ENCODE measurements around the gene C19orf25.

Gene C19orf25

DNA sequence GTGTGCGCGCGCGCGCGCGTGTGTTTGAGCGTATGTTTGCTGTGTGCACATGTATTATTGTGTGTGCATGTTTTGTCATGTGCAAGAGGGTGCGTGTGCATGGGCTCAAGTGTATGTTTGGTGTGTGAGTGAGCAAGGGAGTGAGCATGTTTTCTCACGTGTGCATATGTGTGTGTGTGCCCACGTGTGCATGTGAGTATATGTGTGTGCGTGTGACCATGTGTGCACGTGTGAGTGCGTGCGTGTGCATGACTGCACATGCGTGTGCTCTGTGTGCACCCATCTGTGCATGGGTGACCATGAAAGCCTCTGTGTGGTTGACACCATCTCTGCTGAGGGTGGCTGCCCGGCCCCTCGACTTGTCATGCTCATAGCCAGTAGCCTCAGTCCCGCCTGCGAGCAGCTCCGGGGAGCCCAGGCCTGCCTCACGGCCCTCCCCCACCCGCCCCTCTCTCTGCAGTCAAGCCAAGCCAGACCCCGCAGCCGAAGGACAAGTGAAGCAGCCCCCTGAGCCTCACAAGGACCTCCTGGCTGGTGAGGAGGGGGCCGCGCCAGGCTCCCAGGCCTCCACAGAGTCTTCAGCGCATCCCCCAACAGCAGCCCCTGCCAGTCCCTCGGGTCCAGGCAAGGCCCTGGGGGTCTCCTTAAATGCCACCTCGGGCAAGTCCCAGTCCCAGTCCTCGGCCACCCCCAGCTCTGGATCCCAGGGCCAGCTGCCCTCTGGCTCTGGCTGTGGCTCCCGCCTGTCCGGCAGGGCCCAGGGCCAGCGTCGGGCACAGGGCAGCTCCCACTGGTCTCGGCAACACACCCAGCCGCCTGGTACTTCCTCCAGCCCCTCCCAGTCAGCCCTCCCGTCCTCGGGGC lies 17.9 kb upstream of the C19orf25 start:
- DNase-seq (ENCODE audit: low read depth in 2 of 2), result no peak

- DNase-seq (ENCODE audit: low read depth in 2 of 2), result no peak
Measured at GRCh38 chr19:1495799-1496713, 17.0 kb upstream of the C19orf25 start.

- no peak for DNase-seq (ENCODE audit: low read depth in 2 of 2)
Measured at GRCh38 chr19:1495051-1495798, 16.2 kb upstream of the C19orf25 start.

DNA sequence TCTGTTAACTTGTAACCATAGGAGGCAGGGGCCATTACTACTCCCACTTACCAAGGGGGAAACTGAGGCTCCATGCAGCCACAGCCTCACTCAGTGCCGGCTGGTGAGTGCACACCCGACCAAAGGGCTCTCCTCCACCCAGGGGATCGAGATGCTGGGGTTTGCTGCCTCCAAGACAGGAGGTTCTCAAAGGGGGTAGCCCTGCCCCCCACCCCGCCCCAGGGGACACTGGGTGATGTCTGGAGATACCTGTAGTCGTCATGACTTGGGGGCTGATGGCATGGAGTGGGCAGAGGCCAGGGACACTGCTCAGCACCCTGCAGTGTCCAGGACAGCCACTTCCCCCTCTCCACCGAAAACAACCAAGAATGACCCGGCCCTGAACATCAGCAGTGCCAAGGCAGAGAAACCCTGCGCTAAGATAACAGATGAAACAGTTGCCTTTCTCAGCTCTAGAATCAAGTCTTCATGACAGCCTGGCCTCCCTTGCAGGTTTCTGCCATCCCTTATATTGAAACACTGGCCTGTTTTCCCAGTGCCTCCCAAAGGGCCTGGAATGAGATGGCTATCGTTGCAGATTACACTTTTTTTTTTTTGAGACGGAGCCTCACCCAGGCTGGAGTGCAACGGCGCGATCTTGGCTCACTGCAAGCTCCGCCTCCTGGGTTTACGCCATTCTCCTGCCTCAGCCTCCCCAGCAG lies 15.2 kb upstream of the C19orf25 start:
- DNase-seq (ENCODE audit: low read depth in 2 of 2), result no peak

- no peak for DNase-seq (ENCODE audit: low read depth in 2 of 2)
Measured at GRCh38 chr19:1492474-1493006, 13.5 kb upstream of the C19orf25 start.

GRCh38 chr19:1491849-1492170 lies 12.8 kb upstream of the C19orf25 start:
- no peak for DNase-seq (ENCODE audit: low read depth in 2 of 2)

DNA sequence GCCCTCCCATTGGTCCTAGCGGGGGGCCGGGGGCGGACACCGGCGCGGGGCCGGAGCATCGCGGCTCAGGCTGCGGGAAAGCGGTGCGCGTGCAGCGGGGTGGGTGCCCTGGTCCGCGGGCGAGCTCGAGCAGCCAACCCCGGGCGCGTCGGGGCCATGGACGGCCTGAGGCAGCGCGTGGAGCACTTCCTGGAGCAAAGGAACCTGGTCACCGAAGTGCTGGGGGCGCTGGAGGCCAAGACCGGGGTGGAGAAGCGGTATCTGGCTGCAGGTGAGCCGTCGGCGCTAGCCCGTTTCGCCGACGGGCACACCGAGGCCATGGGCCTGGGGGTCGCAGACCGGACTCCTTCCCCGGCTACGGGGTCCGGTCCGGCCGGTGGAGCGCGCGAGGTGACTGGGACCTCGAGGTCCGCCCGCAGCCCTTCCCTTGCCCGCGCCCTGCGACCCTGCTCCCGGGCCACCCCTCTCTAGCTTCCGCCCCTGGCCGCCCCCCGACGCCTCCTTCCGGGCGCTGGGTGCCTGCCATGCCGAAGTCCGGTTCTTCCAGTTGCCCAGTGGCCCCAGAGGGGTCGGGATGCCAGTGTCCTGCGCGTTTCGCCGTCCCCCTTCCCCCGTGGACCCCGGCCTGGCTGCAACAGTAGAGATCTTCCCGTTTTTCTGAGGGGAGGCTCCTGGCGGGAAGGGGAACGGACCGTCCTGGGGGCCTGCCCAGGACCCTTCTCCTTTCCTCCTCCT lies 12.3 kb upstream of the C19orf25 start, which contains the start of gene REEP6:
REEP6 (plus strand) TSS at position 68 of the 735 bp plus-strand sequence; CDS start at position 157, 89 bp downstream.
- no peak for DNase-seq (ENCODE audit: low read depth in 2 of 2)

GRCh38 chr19:1490311-1491113 lies 11.5 kb upstream of the C19orf25 start, which contains the start of gene PCSK4:
Gene PCSK4, minus strand, starts transcription at chr19:1490350. Its CDS starts 4 bp downstream, at chr19:1490346.
- DNase-seq (ENCODE audit: low read depth in 2 of 2), result peak; percentile 98

- DNase-seq (ENCODE audit: low read depth in 2 of 2), result no peak
Measured at GRCh38 chr19:1489463-1490310, 10.7 kb upstream of the C19orf25 start.

DNA sequence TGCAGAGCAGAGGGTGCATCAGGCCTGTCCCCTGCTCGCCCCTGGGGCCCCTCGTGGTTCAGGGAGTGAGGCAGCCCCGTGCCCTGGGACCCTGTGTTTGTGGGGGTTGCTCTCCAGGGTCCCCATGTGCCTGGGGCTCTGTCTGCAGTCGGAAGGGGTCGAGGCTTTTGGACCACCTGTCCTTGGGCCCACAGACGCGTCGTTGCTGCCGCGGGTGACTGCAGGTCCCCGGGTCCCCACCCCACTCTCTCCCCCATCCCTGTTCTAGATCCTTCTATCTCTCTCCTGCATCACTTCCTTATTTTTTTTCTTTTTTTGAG lies 9.2 kb upstream of the C19orf25 start:
- no peak for DNase-seq (ENCODE audit: low read depth in 2 of 2)

DNA sequence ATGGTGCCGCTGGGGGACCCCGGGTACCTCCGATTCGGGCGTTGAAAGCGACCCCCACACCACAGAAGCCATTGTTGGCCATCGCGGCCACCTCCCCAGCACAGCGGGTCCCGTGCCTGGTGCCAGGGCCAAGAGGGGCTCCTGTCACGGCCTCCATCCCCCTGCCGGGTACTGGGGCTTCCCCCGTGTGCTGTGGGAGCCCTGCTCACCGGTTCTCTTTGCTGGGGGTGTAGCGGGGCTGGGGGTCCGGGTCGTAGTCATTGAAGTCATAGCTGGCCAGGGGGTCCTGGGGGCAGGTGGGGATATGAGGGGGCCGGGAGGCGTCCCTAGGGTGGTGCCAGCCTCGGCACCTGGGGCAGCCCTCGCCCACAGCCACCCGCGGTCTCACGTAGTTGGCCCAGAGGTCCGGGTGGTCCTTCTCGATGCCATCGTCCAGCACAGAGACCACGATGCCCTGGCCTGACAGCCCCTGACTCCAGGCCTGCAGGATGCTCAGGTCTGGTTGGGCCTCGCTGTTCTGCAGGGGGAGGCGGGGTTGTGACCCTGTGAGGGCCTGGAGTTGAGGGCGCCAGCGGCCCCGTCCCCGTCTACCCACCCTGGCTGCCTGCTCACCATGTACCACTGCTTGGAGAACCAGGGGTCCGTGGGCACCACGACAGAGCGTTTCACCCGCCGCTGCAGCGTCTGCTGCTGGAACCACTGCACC lies 8.7 kb upstream of the C19orf25 start:
- DNase-seq (ENCODE audit: low read depth in 2 of 2), result no peak

DNA sequence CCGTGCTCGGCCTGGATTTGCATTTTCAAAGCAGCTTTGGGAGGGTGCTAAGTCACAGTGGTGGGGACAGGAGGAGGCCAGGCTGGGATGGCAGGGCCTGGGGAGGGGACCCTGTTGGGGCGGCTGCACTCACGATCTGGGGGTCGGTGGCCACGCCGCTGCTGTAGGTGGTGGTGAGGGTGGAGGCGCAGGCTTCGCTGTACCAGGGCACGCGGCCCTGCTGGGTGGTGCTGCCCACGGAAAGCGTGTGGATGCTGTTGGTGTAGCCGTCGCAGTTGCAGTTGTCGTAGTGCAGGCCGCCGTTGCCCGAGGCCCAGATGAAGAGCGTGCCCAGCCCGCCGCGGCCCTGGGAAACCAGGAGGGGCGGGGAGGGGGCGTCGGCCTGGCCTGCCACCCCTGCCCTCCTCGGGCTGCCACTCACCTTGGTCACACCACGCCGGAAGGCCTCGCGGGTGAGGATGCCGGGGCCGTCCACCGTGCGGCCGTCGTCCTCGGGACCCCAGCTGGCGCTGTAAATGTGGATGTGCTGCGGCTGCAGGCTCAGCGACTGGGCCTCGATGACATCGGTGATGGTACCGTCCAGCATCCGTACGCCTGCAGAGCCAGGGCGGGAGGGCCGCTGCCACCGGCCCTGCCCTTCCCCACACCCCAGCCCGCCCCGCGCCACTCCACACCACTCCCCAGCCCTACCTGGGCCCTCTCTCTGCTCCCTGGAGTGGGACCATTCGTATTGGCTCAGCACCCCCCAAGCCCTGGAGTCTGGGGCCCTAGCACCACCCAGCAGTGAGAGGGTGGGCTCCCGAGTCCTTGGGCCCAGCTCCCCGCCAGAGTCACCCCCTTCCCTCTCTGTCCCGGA lies 7.9 kb upstream of the C19orf25 start:
- no peak for DNase-seq (ENCODE audit: low read depth in 2 of 2)

- DNase-seq (ENCODE audit: low read depth in 2 of 2), result no peak
Measured at GRCh38 chr19:1483979-1484428, 5.0 kb upstream of the C19orf25 start.

- no peak for DNase-seq (ENCODE audit: low read depth in 2 of 2)
Measured at GRCh38 chr19:1483131-1483978, 4.3 kb upstream of the C19orf25 start.

DNA sequence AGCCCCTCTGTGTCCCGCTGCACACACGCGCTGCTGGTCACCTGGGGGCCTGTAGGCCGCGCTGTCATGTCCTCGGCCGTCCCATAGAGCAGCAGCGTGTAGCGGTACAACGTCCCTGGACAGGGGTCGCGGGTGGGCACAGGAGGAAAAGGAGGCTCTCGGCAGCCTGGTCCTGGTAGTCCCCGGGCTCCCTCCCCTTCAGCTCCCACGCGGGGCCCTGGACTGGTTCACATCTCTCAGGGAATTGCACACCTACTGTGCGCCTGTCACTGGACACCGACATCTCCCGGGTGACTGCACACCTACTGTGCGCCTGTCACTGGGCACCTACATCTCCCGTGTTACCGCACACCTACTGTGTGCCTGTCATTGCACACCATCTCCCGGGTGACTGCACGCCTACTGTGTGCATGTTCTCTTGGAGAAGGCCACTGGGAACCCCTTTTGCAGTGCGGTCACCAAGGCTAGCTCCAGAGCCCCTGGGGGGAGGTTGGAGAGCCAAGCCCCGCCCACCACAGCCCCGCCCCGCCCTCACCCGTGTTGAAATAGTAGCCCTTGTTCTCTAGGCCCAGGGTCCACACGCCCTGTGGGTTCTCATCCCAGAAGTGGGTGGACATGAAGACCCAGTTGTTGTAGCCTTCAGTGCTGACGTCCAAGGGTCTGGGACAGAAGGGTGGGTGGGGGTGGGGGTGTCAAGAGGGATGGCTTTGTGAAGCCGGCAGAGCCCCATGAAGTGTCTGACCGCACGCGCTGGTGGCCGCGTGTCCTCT lies 3.5 kb upstream of the C19orf25 start:
- no peak for DNase-seq (ENCODE audit: low read depth in 2 of 2)

All from fibroblast of skin of left quadriceps (primary cell).